ENCODE data around the gene ADORA3.

DNA sequence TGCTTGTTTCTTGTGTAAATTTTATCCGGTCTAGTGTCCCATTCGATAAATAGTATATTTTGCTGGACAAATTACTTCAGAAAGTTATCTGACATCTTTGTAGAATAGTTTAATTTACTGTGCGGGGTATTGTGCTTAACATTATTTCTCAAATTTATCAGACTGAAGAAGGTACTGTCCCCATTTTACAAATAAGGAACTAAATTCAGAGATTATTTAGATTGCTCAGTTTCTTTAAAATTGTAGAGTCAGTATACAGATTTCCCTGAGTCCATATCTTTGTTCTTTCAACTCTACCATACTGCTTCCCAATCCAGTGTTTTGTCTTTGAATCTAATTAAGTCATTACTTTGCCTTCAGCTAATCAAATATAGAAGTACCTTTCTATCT lies 47.8 kb downstream of the ADORA3 start:
- TF ChIP-seq CTCF (IDR thresholded peaks at IDR 0.05) (no peak), EZH2 (IDR thresholded peaks at IDR 0.05) (no peak), EZH2phosphoT487 (IDR thresholded peaks at IDR 0.05) (no peak)
